HG03108 (cell line): Measurements from ENCODE around the gene SDCCAG8.

Source experiments
- ATAC-seq: cut with Tn5 transposase; IDR thresholded peaks from one replicate; pipeline ENCODE4 v1.9.1; 2021; ENCODE audit warnings: moderate library complexity; ENCODE audit not compliant: unreplicated experiment

The SDCCAG8 gene

GRCh38 chr1:243496806-243497205, 241.0 kb downstream of the SDCCAG8 start:
- ATAC-seq = no peak

- no peak for ATAC-seq
These were observed 242.3 kb downstream of the SDCCAG8 start for GRCh38 chr1:243497939-243498681.

- no peak for ATAC-seq
These were observed 243.4 kb downstream of the SDCCAG8 start for GRCh38 chr1:243499248-243499647.

GRCh38 chr1:243499711-243500110, 243.9 kb downstream of the SDCCAG8 start:
- no peak for ATAC-seq

GRCh38 chr1:243500512-243500911, 244.7 kb downstream of the SDCCAG8 start:
- ATAC-seq = no peak

GRCh38 chr1:243501002-243501401, 245.2 kb downstream of the SDCCAG8 start:
- ATAC-seq = no peak

- no peak for ATAC-seq
These were observed 247.3 kb downstream of the SDCCAG8 start for GRCh38 chr1:243503155-243503554.

- peak; percentile 57 for ATAC-seq
These were observed 250.3 kb downstream of the SDCCAG8 start for GRCh38 chr1:243505986-243506689.

- no peak for ATAC-seq
These were observed 251.3 kb downstream of the SDCCAG8 start for GRCh38 chr1:243507001-243507671.

- no peak for ATAC-seq
These were observed 251.9 kb downstream of the SDCCAG8 start for GRCh38 chr1:243507672-243508302.

GRCh38 chr1:243508303-243508713, 252.5 kb downstream of the SDCCAG8 start:
- peak; percentile 87 for ATAC-seq

GRCh38 chr1:243508943-243509342, 253.1 kb downstream of the SDCCAG8 start:
- ATAC-seq = no peak

- ATAC-seq = no peak
These were observed 255.1 kb downstream of the SDCCAG8 start for GRCh38 chr1:243510928-243511327.

- ATAC-seq = no peak
These were observed 258.1 kb downstream of the SDCCAG8 start for GRCh38 chr1:243513726-243514491.

- no peak for ATAC-seq
These were observed 259.1 kb downstream of the SDCCAG8 start for GRCh38 chr1:243514927-243515326.

- no peak for ATAC-seq
These were observed 265.0 kb downstream of the SDCCAG8 start for GRCh38 chr1:243520831-243521230.

- ATAC-seq = no peak
These were observed 267.9 kb downstream of the SDCCAG8 start for GRCh38 chr1:243523766-243524165.

GRCh38 chr1:243525085-243525487, 269.2 kb downstream of the SDCCAG8 start:
- ATAC-seq = no peak

- no peak for ATAC-seq
These were observed 270.3 kb downstream of the SDCCAG8 start for GRCh38 chr1:243526180-243526579.

GRCh38 chr1:243528459-243529121, 272.7 kb downstream of the SDCCAG8 start:
- no peak for ATAC-seq
